Endothelial cell (in vitro differentiated cells): ENCODE data around the gene ARL14EP. TPM values are rescaled to one million over a fixed set of nuclear protein-coding genes. Genes with fewer than 3 reads are reported as not detected.
A peak's percentile ranks its signal among the peaks of the same experiment; 100 is the strongest.

Source experiments
- DNase-seq: peaks from one replicate; pipeline ENCODE4 v3.0.0; 2021; ENCODE audit warnings: low spot score
- H3K27ac Mint-ChIP-seq: one replicate; pipeline ENCODE4 v1.8.0; 2021; ENCODE audit warnings: mixed read lengths, inconsistent platforms; ENCODE audit not compliant: unreplicated experiment
- H3K27me3 Mint-ChIP-seq: one replicate; pipeline ENCODE4 v1.8.0; 2021; ENCODE audit warnings: mild to moderate bottlenecking, moderate library complexity, mixed read lengths, inconsistent platforms; ENCODE audit not compliant: unreplicated experiment
- H3K36me3 Mint-ChIP-seq: one replicate; pipeline ENCODE4 v1.8.0; 2021; ENCODE audit warnings: mild to moderate bottlenecking, low read depth, mixed read lengths, inconsistent platforms; ENCODE audit not compliant: unreplicated experiment
- H3K4me1 Mint-ChIP-seq: one replicate; pipeline ENCODE4 v1.8.0; 2021; ENCODE audit warnings: mild to moderate bottlenecking, mixed read lengths, inconsistent platforms; ENCODE audit not compliant: unreplicated experiment
- H3K4me3 Mint-ChIP-seq: one replicate; pipeline ENCODE4 v1.8.0; 2021; ENCODE audit warnings: mild to moderate bottlenecking, mixed read lengths, inconsistent platforms; ENCODE audit not compliant: unreplicated experiment
- H3K9me3 Mint-ChIP-seq: one replicate; pipeline ENCODE4 v1.8.0; 2021; ENCODE audit warnings: mixed read lengths, inconsistent platforms; ENCODE audit not compliant: unreplicated experiment
- CTCF ChIP-seq: fragments of 200-600 bp; sonication (generic); IDR thresholded peaks from one replicate; pipeline ENCODE4 v1.5.0; 2021; ENCODE audit warnings: antibody characterized with exemption; ENCODE audit not compliant: unreplicated experiment
- long read RNA-seq: library from polyadenylated mRNA; unstranded; transcript quantifications from one replicate; pipeline ENCODE4 v2.0.0, GENCODE V29; 2020; ENCODE audit not compliant: unreplicated experiment
- total RNA-seq: library from RNA; stranded (reverse); fragmentation: NEBNext Ultra II Directional; extraction: Animal tissue kit (Norgen Biotek cat#: 25700); gene quantifications from one replicate; pipeline ENCODE4 v1.2.1, GENCODE V29; 2021; ENCODE audit not compliant: unreplicated experiment

ARL14EP gene
- 19.2 TPM for total RNA-seq
- long read RNA-seq, transcript ARL14EP-201 (4 exons, 2,430 nt): major isoform, 9 of 12 reads
- long read RNA-seq, partial matches to known transcripts: 0 of 12 reads
- long read RNA-seq, other reads (novel, unspliced or antisense): 2 of 12 reads

DNA sequence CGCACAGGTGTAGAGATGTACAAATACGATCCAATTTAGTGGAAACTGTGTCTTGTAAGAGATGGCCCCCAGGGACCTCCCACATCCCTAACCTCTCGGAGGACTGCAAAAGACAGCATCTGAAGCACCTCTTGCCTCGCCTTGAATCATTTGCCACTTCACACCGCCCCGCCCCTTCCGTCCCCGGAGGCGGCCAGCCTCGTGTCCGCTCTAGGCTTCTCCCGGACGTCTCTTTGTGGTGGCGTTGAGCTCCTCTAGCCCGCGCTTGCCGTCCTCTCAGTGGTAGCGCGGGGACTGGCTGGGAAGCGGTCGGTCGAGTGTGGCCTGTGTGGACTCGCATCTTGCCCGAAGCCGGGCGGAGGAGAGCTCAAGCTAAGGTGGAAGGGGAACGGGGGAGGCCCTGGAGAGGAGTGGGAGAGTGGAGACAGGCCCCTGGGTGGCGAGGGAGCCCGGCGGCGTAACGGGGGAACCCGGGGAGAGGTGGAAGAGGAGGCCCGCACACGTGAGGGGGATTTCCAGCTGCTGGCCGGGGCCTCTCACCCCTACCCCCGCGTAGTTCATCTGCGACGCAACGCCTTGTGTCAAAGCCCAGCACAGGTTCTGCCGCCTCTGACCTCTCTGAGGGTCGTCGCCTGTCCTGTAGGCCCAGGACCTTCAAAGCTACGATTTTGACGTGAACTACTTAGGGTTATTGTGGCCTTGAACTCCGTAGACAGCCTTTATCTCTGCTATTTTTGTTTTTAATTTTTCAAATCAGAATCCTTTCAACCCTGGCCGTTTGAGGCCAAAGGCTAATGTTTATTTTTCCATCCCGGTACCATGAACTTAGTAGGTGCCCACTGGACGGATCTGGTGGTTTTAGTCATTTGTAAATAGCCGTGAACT is at the start of gene ARL14EP:
Gene ARL14EP (plus strand): TSS at position 279 of the 885 bp plus-strand sequence. CDS start 7,845 bp downstream, outside the sequence.
- Mint-ChIP-seq H3K27me3 (no peaks in the 10 kb centered on the region), H3K4me1 (peaks cover 21% of the 10 kb centered on the region), H3K9me3 (no peaks in the 10 kb centered on the region), H3K4me3 (peak within 1 kb of the TSS; percentile 97), H3K36me3 (no peaks in the 10 kb centered on the region), H3K27ac (peak within 1 kb of the TSS; percentile 86)
- TF ChIP-seq CTCF: no peak
- peak; percentile 86 for DNase-seq

GRCh38 chr11:30277176-30277575 is 45.7 kb upstream of the ARL14EP start:
- H3K27ac Mint-ChIP-seq: no peak overlapping the region
- no peaks in the 10 kb centered on the region for H3K9me3 Mint-ChIP-seq
- H3K27me3 Mint-ChIP-seq: no peaks in the 10 kb centered on the region
- no peak for DNase-seq
- peaks cover 7% of the 10 kb centered on the region for H3K4me1 Mint-ChIP-seq
- no peak overlapping the region for H3K4me3 Mint-ChIP-seq
- TF ChIP-seq CTCF: no peak
- no peaks in the 10 kb centered on the region for H3K36me3 Mint-ChIP-seq

DNA sequence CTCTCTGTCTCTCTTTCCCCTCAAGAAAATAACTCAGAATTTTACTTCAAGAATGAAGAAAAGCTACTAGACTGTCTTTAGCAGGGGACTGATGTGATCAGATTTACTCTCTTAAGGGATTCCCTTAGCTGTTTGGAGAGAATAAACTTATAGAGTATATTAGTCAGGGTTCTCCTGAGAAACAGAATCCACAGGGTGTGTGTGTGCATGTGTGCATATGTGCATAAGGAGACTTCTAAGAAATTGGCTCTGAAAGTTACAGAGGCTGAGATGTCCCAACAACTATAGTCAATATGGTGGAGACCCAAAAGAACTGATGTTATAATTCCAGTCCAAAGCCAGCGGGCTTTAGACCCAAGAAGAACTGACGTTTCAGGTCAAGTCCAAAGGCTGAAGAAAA is 43.1 kb upstream of the ARL14EP start:
- H3K9me3 Mint-ChIP-seq: no peaks in the 10 kb centered on the region
- H3K4me1 Mint-ChIP-seq: peaks cover 7% of the 10 kb centered on the region
- H3K4me3 Mint-ChIP-seq: no peak overlapping the region
- H3K27me3 Mint-ChIP-seq: no peaks in the 10 kb centered on the region
- DNase-seq: no peak
- H3K27ac Mint-ChIP-seq: no peak overlapping the region
- no peak for TF ChIP-seq CTCF
- H3K36me3 Mint-ChIP-seq: no peaks in the 10 kb centered on the region

DNA sequence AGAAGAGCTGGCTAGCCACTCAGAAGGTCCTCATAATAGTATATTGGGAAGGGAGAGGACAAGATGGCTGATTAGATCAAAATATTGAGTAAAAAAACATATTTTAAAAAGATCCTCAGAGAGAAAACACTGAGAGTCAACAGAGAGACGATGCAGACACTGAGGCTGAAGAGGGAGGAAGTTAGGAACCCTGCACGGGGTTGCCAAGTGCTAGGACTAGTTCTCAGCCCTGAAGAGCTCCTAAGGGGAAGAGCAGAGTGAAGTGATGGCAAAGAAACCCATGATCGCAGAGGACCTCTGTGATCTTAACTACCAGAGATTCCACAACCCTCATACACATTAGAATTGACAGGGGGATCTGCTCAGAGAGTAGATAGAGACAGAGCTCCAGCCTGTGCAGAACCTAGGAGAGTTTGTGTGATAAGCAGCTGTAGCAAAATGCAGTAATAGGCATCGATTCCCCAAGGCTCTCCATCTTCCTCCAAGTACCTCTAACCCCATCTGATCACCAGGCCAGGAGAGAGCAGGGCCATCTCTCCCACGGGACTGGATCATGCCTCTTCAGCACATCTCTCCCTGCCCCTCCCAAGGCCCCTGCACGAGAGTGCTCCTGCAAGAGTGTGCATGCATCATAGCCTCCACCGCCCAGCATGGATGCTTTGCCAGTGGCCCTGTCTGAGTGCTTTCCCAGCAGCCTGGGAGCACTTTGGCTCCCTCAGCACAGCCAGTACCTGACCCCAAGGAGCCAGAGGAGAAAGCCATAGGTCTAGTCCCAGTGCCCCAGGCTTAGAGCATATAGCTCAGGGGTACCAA is 41.2 kb upstream of the ARL14EP start:
- Mint-ChIP-seq H3K27me3 (no peaks in the 10 kb centered on the region), H3K36me3 (no peaks in the 10 kb centered on the region), H3K4me3 (no peak overlapping the region), H3K27ac (no peak overlapping the region), H3K4me1 (peaks cover 7% of the 10 kb centered on the region), H3K9me3 (no peaks in the 10 kb centered on the region)
- no peak for DNase-seq
- no peak for TF ChIP-seq CTCF
